ENCODE results near the gene ADISSP.

The ADISSP gene

GRCh38 chr20:3778976-3779375, 11.4 kb upstream of the ADISSP start:
- no peak for DNase-seq

- no peak for DNase-seq
Observed at GRCh38 chr20:3777716-3778629, 10.4 kb upstream of the ADISSP start.

GRCh38 chr20:3777381-3777715, 9.8 kb upstream of the ADISSP start:
- DNase-seq, result no peak

- no peak for DNase-seq
Observed at GRCh38 chr20:3775457-3776108, 8.0 kb upstream of the ADISSP start.

GRCh38 chr20:3771552-3772058, 4.1 kb upstream of the ADISSP start:
- no peak for DNase-seq

- peak; percentile 54 for DNase-seq
Observed at GRCh38 chr20:3768342-3769130, 983 bp upstream of the ADISSP start.

GRCh38 chr20:3767110-3767426, 485 bp downstream of the ADISSP start:
- no peak for DNase-seq

GRCh38 chr20:3766422-3767109, 987 bp downstream of the ADISSP start:
- no peak for DNase-seq

GRCh38 chr20:3765171-3765882, 2.2 kb downstream of the ADISSP start:
- DNase-seq, result no peak

- DNase-seq, result no peak
Observed at GRCh38 chr20:3764659-3765058, 2.9 kb downstream of the ADISSP start.

GRCh38 chr20:3763671-3764601, 3.6 kb downstream of the ADISSP start:
- DNase-seq, result no peak

GRCh38 chr20:3760655-3761348, 6.8 kb downstream of the ADISSP start:
- DNase-seq, result no peak

- DNase-seq, result no peak
Observed at GRCh38 chr20:3759884-3760283, 7.7 kb downstream of the ADISSP start.

GRCh38 chr20:3759316-3759823, 8.2 kb downstream of the ADISSP start:
- DNase-seq, result no peak

- no peak for DNase-seq
Observed at GRCh38 chr20:3758566-3758965, 9.0 kb downstream of the ADISSP start.

GRCh38 chr20:3757268-3757667, 10.3 kb downstream of the ADISSP start:
- no peak for DNase-seq

GRCh38 chr20:3755814-3756480, 11.6 kb downstream of the ADISSP start:
- DNase-seq, result no peak

- DNase-seq, result no peak
Observed at GRCh38 chr20:3755269-3755668, 12.3 kb downstream of the ADISSP start.

GRCh38 chr20:3754276-3754630, 13.3 kb downstream of the ADISSP start:
- no peak for DNase-seq

Measured in SHP77 treated with DMSO at 0.1 percent for 48 hours (cell line).